HUES64 (cell line): ENCODE data around the gene FAM78A. TPM values are rescaled to one million over a fixed set of nuclear protein-coding genes. Genes with fewer than 3 reads are reported as not detected.

ENCODE experiments used
- H3K27ac ChIP-seq: 2 replicates; pipeline ENCODE4 v1.7.0; 2013; ENCODE audit warnings: low read depth, low read length, inconsistent platforms
- H3K27me3 ChIP-seq: 2 replicates; pipeline ENCODE4 v1.6.1; 2013; ENCODE audit warnings: mild to moderate bottlenecking, low read length; ENCODE audit not compliant: insufficient read depth
- H3K36me3 ChIP-seq: 2 replicates; pipeline ENCODE4 v1.6.1; 2013; ENCODE audit warnings: mild to moderate bottlenecking, low read length; ENCODE audit not compliant: insufficient read depth
- H3K4me1 ChIP-seq: 2 replicates; pipeline ENCODE4 v1.6.1; 2013; ENCODE audit warnings: mild to moderate bottlenecking, low read length, moderate library complexity; ENCODE audit not compliant: insufficient read depth
- H3K4me3 ChIP-seq: 2 replicates; pipeline ENCODE4 v1.5.1; 2013; ENCODE audit warnings: mild to moderate bottlenecking, low read length, moderate library complexity
- H3K9ac ChIP-seq: 2 replicates; pipeline ENCODE4 v1.6.1; 2013; ENCODE audit warnings: mild to moderate bottlenecking, low read depth, low read length
- H3K9me3 ChIP-seq: 2 replicates; pipeline ENCODE4 v1.6.1; 2013; ENCODE audit warnings: low read depth, low read length; ENCODE audit not compliant: insufficient read depth
- WGBS: fragments of 150-250, 120-280 bp; methylation state at CpG from one replicate; pipeline ENCODE4 v1.1.7; 2013; ENCODE audit warnings: missing lambda C conversion rate; 5-methylcytosine and 5-hydroxymethylcytosine counted together
- polyA plus RNA-seq, 2 experiments: library from polyadenylated mRNA; stranded (reverse); fragments of 50-300 nt; gene quantifications; one replicate each; pipeline ENCODE4 v1.2.3, GENCODE V29; 2013

FAM78A gene
- 1.8 TPM for polyA plus RNA-seq (2013, experiment 1 of 2)
- polyA plus RNA-seq (2013, experiment 2 of 2) = 2.0 TPM

GRCh38 chr9:131276094-131276888 is at the start of gene FAM78A:
FAM78A (minus strand) TSS chr9:131276510; CDS start chr9:131276179, 331 bp downstream.
- no peaks in the 10 kb centered on the region for H3K9me3 ChIP-seq
- 13% methylated on average over 76 of the region's 76 CpGs for WGBS
- H3K36me3 ChIP-seq = no peaks in the 10 kb centered on the region
- peaks cover 13% of the 10 kb centered on the region for H3K4me1 ChIP-seq
- no peak within 1 kb of the TSS; the same call in 1 of the 2 replicates for H3K9ac ChIP-seq
- peaks cover 27% of the 10 kb centered on the region for H3K27me3 ChIP-seq
- no peak within 1 kb of the TSS for H3K27ac ChIP-seq
- H3K4me3 ChIP-seq = peak within 1 kb of the TSS; percentile 56

- no peak overlapping the region for H3K9ac ChIP-seq
- no peak overlapping the region for H3K4me3 ChIP-seq
- WGBS = 94% methylated on average over 19 of the region's 21 CpGs
These were observed 48.7 kb upstream of the FAM78A start for GRCh38 chr9:131324736-131325679.

GRCh38 chr9:131323629-131324028 is 47.3 kb upstream of the FAM78A start:
- Histone ChIP-seq H3K9me3 (no peaks in the 10 kb centered on the region), H3K4me1 (no peaks in the 10 kb centered on the region), H3K9ac (no peak overlapping the region), H3K4me3 (no peak overlapping the region), H3K36me3 (no peaks in the 10 kb centered on the region), H3K27ac (no peak overlapping the region), H3K27me3 (no peaks in the 10 kb centered on the region)
- WGBS = 96% methylated on average over 8 of the region's 8 CpGs

More at GRCh38 chr9:131324736-131325679, 48.7 kb upstream of the FAM78A start:
- H3K36me3 ChIP-seq = no peaks in the 10 kb centered on the region
- H3K9me3 ChIP-seq = no peaks in the 10 kb centered on the region
- H3K4me1 ChIP-seq = peaks cover 9% of the 10 kb centered on the region
- no peak overlapping the region for H3K27ac ChIP-seq
- H3K27me3 ChIP-seq = no peaks in the 10 kb centered on the region

GRCh38 chr9:131320031-131320685 is 43.8 kb upstream of the FAM78A start:
- H3K9me3 ChIP-seq = no peaks in the 10 kb centered on the region
- WGBS = 93% methylated on average over 19 of the region's 19 CpGs

GRCh38 chr9:131319486-131319885 is 43.2 kb upstream of the FAM78A start:
- no peaks in the 10 kb centered on the region for H3K36me3 ChIP-seq
- no peaks in the 10 kb centered on the region for H3K4me1 ChIP-seq
- no peak overlapping the region for H3K9ac ChIP-seq
- H3K27me3 ChIP-seq = no peaks in the 10 kb centered on the region
- H3K27ac ChIP-seq = no peak overlapping the region
- no peaks in the 10 kb centered on the region for H3K9me3 ChIP-seq
- WGBS = 88% methylated on average over 12 of the region's 12 CpGs
- H3K4me3 ChIP-seq = no peak overlapping the region

More at GRCh38 chr9:131320031-131320685, 43.8 kb upstream of the FAM78A start:
- Histone ChIP-seq H3K27me3 (no peaks in the 10 kb centered on the region), H3K4me1 (no peaks in the 10 kb centered on the region), H3K9ac (no peak overlapping the region), H3K36me3 (no peaks in the 10 kb centered on the region), H3K27ac (no peak overlapping the region), H3K4me3 (no peak overlapping the region)

GRCh38 chr9:131318231-131319085 is 42.1 kb upstream of the FAM78A start:
- Histone ChIP-seq H3K9me3 (no peaks in the 10 kb centered on the region), H3K27me3 (no peaks in the 10 kb centered on the region), H3K4me3 (no peak overlapping the region), H3K36me3 (no peaks in the 10 kb centered on the region), H3K9ac (no peak overlapping the region), H3K27ac (no peak overlapping the region), H3K4me1 (no peaks in the 10 kb centered on the region)
- WGBS = 93% methylated on average over 23 of the region's 23 CpGs

- Histone ChIP-seq H3K9ac (no peak overlapping the region), H3K4me3 (no peak overlapping the region), H3K36me3 (no peaks in the 10 kb centered on the region), H3K4me1 (no peaks in the 10 kb centered on the region), H3K27me3 (no peaks in the 10 kb centered on the region), H3K9me3 (no peaks in the 10 kb centered on the region), H3K27ac (no peak overlapping the region)
- 92% methylated on average over 26 of the region's 28 CpGs for WGBS
These were observed 36.8 kb upstream of the FAM78A start for GRCh38 chr9:131312822-131313770.

- H3K9ac ChIP-seq = no peak overlapping the region
- no peaks in the 10 kb centered on the region for H3K4me1 ChIP-seq
- H3K9me3 ChIP-seq = no peaks in the 10 kb centered on the region
- H3K27ac ChIP-seq = no peak overlapping the region
- no peaks in the 10 kb centered on the region for H3K27me3 ChIP-seq
- H3K4me3 ChIP-seq = no peak overlapping the region
- H3K36me3 ChIP-seq = no peaks in the 10 kb centered on the region
- WGBS = 87% methylated on average over 9 of the region's 9 CpGs
These were observed 35.9 kb upstream of the FAM78A start for GRCh38 chr9:131312246-131312645.

- Histone ChIP-seq H3K9ac (no peak overlapping the region), H3K36me3 (no peaks in the 10 kb centered on the region), H3K27me3 (no peaks in the 10 kb centered on the region), H3K27ac (no peak overlapping the region), H3K4me1 (no peaks in the 10 kb centered on the region), H3K4me3 (no peak overlapping the region), H3K9me3 (no peaks in the 10 kb centered on the region)
- 72% methylated on average over 20 of the region's 20 CpGs for WGBS
These were observed 34.7 kb upstream of the FAM78A start for GRCh38 chr9:131310833-131311554.
